ENCODE measurements around the gene TRIM17. TPM values are rescaled to one million over a fixed set of nuclear protein-coding genes. Genes with fewer than 3 reads are reported as not detected.

TRIM17 gene
- total and polyA plus RNA-seq, 9 of the 15 experiments (the other 6 are each of a cell fraction or from before 2014, with no cell fraction given), result not detected

DNA sequence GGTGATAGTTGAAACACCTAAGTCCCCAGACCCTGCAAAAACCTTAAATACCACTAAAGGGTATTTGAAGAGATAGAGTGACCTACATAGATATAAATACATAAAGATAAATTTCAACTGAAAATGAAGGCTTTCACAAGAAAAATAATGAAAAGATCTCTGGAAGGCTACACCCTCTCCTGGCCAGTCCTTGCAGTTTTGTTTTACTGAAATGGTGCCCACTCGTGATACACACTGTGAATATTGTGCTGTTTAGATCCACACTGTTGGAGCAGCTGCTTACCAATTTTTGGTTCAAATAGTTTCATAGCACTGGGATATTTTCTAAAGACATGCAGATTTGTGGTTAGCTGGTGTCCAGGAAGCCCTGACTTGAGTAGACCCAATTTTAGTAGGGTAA is 39.1 kb upstream of the TRIM17 start:
- H3K79me2 ChIP-seq (ENCODE audit: control insufficient read depth, insufficient read depth, low read length), result peaks cover 49% of the 10 kb centered on the region
- no peak overlapping the region for H2AFZ ChIP-seq (ENCODE audit: low read depth, low read length)
- H3K36me3 ChIP-seq (ENCODE audit: control insufficient read depth, insufficient read depth, low read length), result peaks cover 26% of the 10 kb centered on the region
- peaks cover 15% of the 10 kb centered on the region for H3K9me1 ChIP-seq (ENCODE audit: control insufficient read depth, insufficient read depth, low read length)
- FAIRE-seq (no peak), DNase-seq (ENCODE audit: extremely low read depth in 1 of 4, low spot score in 3 of 4) (peak in 1 of 4 experiments; percentile 44), ATAC-seq (no peak)
- ChIA-PET POLR2A (interaction anchor here (1.1 to 6.4 kb wide), 13 partner anchors 9 to 372 kb away, joined by 3 to 64 read pairs (median 7); partner anchors contain the start of genes RNF187 and TRIM11), CTCF (ENCODE audit: low intra/inter-chr PET ratio) (interaction anchor here (0.6 to 1.0 kb wide), 2 partner anchors 27 to 59 kb away, joined by 3 to 4 read pairs; no protein-coding TSS in a partner anchor)
- H3K4me3 ChIP-seq, result peak overlapping the region; percentile 61
- intact Hi-C loops (cut with micrococcal nuclease), result loop anchor here (1.0 to 5.0 kb wide), 5 partner anchors 31 to 325 kb away; partner anchors contain the start of gene RNF187
- BruUV-seq (replicated peaks), result no TSS peak
- no peaks in the 10 kb centered on the region; the same call in 1 of the 2 replicates for H4K20me1 ChIP-seq (replicated peaks; ENCODE audit: control insufficient read depth, insufficient read depth, low read length)
- peak overlapping the region; percentile 99 for H3K4me2 ChIP-seq (ENCODE audit: insufficient read depth, low read length)
- 0% methylated on average over 1 of the region's 1 CpG for WGBS (ENCODE audit: insufficient coverage, low coverage, missing lambda C conversion rate)
- in situ Hi-C loops (cut with MboI), result loop anchor here (10.0 kb wide), 1 partner anchor 111 kb away; no protein-coding TSS in a partner anchor
- H3K9me3 ChIP-seq (replicated peaks; ENCODE audit: control insufficient read depth, insufficient read depth, low read depth, low read length), result no peaks in the 10 kb centered on the region
- H3K4me1 ChIP-seq (replicated peaks in 1 of 2; ENCODE audit: control insufficient read depth in 2 of 2, insufficient read depth in 2 of 2, low read length in 2 of 2), result peaks cover 37 to 46% of the 10 kb centered on the region in 2 experiments
- peak overlapping the region; percentile 15 to 95; a peak in 2 of 4 replicates for H3K9ac ChIP-seq (ENCODE audit: insufficient read depth in 1 of 2, low read depth in 2 of 2, low read length in 2 of 2)
- no peaks in the 10 kb centered on the region for H3K27me3 ChIP-seq (ENCODE audit: control insufficient read depth in 2 of 2, insufficient read depth in 2 of 2, low read length in 2 of 2)
- H3K27ac ChIP-seq (ENCODE audit: extremely low read depth, low read depth, low read length), result peak overlapping the region; percentile 2; the same call in 1 of the 3 replicates
- TF ChIP-seq RAD21 (CRISPR knock-in tag; conservative IDR thresholded peaks at IDR 0.05 in 1 of 2, IDR thresholded peaks at IDR 0.05 in 1 of 2), result peak; percentile 57 to 60
- no peak for TF ChIP-seq NFE2L1 (tag; IDR thresholded peaks at IDR 0.05; ENCODE audit: borderline replicate concordance, low read depth)
- TF ChIP-seq EGR1 (conservative IDR thresholded peaks at IDR 0.05), result no peak
- 0 out of 2 replicates have a peak, but pooled peaks have one; percentile 49 for TF ChIP-seq ELF2 (CRISPR knock-in tag; IDR thresholded peaks at IDR 0.05)
- TF ChIP-seq, protein P1, sequence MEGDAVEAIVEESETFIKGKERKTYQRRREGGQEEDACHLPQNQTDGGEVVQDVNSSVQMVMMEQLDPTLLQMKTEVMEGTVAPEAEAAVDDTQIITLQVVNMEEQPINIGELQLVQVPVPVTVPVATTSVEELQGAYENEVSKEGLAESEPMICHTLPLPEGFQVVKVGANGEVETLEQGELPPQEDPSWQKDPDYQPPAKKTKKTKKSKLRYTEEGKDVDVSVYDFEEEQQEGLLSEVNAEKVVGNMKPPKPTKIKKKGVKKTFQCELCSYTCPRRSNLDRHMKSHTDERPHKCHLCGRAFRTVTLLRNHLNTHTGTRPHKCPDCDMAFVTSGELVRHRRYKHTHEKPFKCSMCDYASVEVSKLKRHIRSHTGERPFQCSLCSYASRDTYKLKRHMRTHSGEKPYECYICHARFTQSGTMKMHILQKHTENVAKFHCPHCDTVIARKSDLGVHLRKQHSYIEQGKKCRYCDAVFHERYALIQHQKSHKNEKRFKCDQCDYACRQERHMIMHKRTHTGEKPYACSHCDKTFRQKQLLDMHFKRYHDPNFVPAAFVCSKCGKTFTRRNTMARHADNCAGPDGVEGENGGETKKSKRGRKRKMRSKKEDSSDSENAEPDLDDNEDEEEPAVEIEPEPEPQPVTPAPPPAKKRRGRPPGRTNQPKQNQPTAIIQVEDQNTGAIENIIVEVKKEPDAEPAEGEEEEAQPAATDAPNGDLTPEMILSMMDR (IDR thresholded peaks at IDR 0.05 in 2 of 3, conservative IDR thresholded peaks at IDR 0.05 in 1 of 3; ENCODE audit: insufficient read depth in 2 of 3, low read depth in 1 of 3, low read length in 3 of 3), result peak; percentile 45 to 61 (median 51)
- TF ChIP-seq ZNF239 (CRISPR knock-in tag; IDR thresholded peaks at IDR 0.05), result no peak
- TF ChIP-seq ZC3H4 (CRISPR knock-in tag; IDR thresholded peaks at IDR 0.05; ENCODE audit: borderline replicate concordance), result 0 out of 2 replicates have a peak, but pooled peaks have one; percentile 2
- 0 out of 4 replicates have a peak, but pooled peaks of 1 of the 2 experiments have one; percentile 9 for TF ChIP-seq NONO (IDR thresholded peaks at IDR 0.05; ENCODE audit: low read depth in 2 of 2, low read length in 1 of 2)
- peak in 1 of 2 experiments; percentile 69; a peak in 1 of 4 replicates for TF ChIP-seq SIN3A (IDR thresholded peaks at IDR 0.05; ENCODE audit: borderline replicate concordance in 2 of 2, control insufficient read depth in 1 of 2, low read depth in 2 of 2, low read length in 2 of 2)
- TF ChIP-seq, protein P2, sequence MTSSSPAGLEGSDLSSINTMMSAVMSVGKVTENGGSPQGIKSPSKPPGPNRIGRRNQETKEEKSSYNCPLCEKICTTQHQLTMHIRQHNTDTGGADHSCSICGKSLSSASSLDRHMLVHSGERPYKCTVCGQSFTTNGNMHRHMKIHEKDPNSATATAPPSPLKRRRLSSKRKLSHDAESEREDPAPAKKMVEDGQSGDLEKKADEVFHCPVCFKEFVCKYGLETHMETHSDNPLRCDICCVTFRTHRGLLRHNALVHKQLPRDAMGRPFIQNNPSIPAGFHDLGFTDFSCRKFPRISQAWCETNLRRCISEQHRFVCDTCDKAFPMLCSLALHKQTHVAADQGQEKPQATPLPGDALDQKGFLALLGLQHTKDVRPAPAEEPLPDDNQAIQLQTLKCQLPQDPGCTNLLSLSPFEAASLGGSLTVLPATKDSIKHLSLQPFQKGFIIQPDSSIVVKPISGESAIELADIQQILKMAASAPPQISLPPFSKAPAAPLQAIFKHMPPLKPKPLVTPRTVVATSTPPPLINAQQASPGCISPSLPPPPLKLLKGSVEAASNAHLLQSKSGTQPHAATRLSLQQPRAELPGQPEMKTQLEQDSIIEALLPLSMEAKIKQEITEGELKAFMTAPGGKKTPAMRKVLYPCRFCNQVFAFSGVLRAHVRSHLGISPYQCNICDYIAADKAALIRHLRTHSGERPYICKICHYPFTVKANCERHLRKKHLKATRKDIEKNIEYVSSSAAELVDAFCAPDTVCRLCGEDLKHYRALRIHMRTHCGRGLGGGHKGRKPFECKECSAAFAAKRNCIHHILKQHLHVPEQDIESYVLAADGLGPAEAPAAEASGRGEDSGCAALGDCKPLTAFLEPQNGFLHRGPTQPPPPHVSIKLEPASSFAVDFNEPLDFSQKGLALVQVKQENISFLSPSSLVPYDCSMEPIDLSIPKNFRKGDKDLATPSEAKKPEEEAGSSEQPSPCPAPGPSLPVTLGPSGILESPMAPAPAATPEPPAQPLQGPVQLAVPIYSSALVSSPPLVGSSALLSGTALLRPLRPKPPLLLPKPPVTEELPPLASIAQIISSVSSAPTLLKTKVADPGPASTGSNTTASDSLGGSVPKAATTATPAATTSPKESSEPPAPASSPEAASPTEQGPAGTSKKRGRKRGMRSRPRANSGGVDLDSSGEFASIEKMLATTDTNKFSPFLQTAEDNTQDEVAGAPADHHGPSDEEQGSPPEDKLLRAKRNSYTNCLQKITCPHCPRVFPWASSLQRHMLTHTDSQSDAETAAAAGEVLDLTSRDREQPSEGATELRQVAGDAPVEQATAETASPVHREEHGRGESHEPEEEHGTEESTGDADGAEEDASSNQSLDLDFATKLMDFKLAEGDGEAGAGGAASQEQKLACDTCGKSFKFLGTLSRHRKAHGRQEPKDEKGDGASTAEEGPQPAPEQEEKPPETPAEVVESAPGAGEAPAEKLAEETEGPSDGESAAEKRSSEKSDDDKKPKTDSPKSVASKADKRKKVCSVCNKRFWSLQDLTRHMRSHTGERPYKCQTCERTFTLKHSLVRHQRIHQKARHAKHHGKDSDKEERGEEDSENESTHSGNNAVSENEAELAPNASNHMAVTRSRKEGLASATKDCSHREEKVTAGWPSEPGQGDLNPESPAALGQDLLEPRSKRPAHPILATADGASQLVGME (CRISPR knock-in tag; IDR thresholded peaks at IDR 0.05), result no peak
- TF ChIP-seq SMC3 (conservative IDR thresholded peaks at IDR 0.05; ENCODE audit: insufficient read depth, low read depth, low read length), result 0 out of 2 replicates have a peak, but pooled peaks have one; percentile 2

All from K562 (cell line).